Endothelial cell of hepatic sinusoid (primary cell): ENCODE measurements around the gene LDLRAD2.
"Not testable (repeated sequence)": the region's sequence is repeated elsewhere in the genome, so short reads cannot be mapped to it uniquely, and the experiment has no call there.

Source experiments
- in situ Hi-C: cut with HindIII; loops from 2 replicates; pipeline ENCODE4 v1.10.0; 2017; ENCODE audit warnings: low sequenced_read_pairs

LDLRAD2 gene

DNA sequence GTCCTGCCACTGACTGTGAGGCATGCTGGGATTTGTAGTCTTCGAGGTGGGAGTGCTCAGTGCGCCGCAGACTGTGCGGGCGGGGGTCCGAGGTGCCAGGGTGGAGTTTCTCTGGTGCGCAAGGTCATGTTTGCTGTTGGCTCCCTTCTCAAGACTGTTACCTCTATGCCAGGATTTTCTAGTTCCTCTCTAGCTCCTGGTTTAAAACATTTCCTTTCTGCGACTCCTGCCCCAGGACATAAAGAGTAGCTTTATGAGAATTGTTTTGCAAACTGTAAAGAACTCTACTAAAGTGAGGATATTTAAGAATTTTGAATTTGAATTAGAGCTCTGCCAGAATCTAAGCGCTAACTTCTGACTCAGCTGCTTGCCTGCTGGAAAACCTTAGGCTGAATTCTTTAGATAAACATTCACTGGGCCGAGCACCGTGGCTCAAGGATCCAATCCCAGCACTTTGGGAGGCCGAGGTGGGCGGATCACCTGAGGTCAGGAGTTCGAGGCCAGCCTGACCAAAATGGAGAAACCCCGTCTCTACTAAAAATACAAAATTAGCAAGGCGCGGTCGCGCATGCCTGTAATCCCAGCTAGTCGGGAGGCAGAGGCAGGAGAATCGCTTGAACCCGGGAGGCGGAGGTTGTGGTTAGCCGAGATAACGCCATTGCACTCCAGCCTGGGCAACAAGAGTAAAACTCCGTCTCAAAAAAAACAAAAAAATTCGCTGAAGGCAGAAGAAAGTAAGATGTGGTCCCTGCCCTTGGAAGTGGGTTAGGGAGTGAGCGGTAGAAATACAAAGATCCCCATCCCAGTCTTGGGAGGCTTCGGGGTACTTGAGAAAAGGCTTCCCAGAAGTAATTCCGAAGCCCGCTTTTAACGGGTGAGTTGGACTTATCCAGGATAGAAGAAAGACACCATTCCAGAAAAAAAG, 28.1 kb upstream of the LDLRAD2 start:
- in situ Hi-C loops = loop anchor here (5.0 kb wide), 1 partner anchor 103 kb away; no protein-coding TSS in a partner anchor

DNA sequence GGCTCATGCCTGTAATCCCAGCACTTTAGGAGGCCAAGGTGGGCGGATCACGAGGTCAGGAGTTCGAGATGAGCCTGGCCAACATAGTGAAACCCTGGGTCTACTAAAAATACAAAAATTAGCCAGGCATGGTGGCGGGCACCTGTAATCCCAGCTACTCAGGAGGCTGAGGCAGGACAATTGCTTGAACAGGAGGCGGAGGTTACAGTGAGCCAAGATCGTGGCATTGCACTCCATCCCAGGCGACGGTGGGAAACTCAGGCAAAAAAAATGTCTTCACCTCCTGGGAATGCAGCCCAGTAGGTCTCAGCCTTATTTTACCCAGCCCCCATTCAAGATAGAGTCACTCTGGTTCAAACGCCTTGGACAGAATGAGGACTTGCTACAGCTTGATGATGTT, 26.3 kb upstream of the LDLRAD2 start:
- in situ Hi-C loops = not testable (repeated sequence)

DNA sequence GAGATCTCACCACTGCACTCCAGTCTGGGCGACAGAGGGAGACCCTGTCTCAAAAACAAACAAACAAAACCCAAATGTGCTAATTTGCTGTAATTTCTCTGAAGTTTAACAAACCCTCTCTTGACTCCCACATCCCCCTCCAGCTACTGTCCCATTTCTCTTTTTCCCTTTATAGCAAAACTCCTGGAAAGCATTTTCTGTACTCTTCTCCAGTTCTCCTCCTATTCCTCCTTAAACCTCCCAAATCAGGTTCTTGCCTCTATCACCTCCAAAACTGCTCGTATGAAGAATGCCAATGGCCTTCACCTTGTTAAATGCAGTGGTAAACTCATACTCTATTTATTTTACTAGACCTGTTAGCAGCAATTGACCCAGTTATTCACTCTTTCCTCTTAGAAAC, 25.4 kb upstream of the LDLRAD2 start:
- in situ Hi-C loops = no loop called here

DNA sequence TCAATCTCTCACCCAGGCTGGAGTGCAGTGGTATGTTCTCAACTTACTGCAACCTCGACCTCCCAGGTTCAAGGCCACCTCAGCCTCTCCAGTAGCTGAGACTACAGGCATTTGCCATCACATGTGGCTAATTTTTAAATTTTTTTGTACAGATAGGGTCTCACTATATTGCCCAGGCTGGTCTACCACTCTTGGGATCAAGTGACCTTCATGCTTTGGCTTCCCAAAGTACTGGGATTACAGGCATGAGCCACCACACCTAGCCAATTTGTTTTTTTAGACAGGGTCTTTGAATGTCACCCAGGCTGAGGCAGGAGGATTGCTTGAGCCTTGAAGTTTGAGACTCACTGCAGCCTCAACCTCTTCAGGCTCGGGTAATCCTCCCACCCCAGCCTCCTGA, 19.0 kb upstream of the LDLRAD2 start:
- in situ Hi-C loops = no loop called here

DNA sequence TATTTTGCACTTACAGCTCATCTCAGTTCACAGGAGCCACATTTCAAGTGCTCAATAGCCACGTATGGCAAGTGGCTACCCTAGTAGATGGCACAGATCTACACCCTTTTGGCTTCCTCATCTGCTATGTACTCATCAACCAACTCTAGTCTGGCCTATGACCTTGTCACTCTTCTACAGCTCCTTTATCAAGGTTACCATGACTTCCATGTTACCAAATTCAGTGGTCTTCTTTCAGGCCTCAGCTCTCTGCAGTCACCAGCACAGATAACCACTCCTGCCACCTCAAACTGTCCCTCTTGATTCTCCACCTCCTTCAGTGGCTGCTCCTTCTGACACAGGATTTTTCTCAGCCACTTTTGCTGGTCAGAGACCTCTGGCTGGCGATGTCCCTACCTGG, 17.4 kb upstream of the LDLRAD2 start:
- in situ Hi-C loops = no loop called here

DNA sequence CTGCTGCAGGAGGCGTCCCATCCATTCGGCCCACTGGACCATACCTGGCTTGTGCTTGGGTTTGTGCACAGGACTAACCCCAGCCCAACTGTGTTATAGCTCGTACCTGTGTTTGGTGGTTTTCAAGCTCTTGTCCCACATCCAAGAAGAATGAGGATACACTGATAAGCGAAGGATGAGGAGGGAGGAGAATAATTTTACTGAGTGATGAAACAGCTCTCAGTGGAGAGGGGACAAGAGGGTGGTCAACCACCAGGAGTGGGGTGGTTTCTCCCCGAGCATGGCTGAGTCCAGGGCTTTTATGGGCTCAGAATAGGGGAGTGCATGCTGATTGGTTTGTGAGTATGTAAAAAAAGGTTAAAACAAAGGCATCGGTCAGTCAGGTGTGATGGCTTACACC, 17.0 kb upstream of the LDLRAD2 start:
- in situ Hi-C loops = no loop called here

DNA sequence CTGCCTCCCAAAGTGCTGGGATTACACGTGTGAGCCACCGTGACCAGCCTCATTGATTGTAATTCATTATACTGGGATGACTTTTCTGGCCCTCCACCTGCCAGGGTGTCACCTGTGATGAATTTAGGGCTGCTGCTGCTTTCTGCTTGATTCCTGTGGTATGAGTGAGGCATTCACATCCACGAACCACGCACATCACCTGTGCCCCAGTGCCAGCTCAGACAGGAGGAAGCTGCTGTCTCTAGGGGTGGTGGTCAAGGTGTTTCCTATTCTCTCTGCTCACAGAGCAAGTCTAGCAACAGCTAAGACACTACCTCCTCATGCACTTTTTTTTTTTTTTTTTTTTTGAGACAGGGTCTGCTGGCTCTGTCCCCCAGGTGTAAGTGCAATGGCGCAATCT, 12.3 kb upstream of the LDLRAD2 start:
- in situ Hi-C loops = loop anchor here (10.0 kb wide), 2 partner anchors 55 to 395 kb away; no protein-coding TSS in a partner anchor

DNA sequence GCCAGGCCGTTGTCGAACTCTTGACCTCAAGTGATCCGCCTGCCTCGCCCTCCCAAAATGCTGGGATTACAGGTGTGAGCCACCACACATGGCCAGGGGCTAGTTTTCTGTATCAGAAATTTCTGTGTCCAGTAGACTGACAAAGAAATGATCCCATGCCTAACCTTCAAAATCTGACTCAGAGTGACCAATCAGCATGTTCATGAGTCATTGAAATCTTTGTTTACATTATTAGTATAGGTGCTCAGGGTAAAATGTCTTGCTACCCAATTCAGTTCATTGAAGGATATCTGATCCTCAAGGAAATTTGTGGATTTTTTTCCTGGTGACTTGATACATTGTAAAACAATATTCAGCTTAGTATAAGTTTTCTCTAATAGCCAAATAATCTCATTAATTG, 11.0 kb upstream of the LDLRAD2 start:
- in situ Hi-C loops = loop anchor here (10.0 kb wide), 2 partner anchors 54 to 394 kb away; no protein-coding TSS in a partner anchor

DNA sequence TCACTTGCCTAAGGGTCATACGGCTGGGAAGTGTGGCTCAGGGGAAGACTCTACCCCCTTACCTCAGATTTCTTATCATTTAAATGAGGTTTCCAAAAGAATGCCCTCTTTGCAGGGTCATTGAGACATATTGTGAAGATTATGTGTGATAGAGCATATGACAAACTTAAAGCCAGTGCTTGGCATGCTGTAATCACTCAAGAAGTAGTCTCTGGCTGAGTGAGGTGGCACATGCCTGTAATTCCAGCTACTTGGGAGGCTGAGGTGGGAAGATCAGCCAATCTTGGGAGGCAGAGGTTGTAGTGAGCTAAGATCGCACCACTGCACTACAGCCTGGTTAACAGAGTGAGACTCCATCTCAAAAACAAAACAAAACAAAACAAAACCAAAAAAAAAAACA, 7.5 kb upstream of the LDLRAD2 start:
- in situ Hi-C loops = loop anchor here (10.0 kb wide), 2 partner anchors 50 to 390 kb away; no protein-coding TSS in a partner anchor

DNA sequence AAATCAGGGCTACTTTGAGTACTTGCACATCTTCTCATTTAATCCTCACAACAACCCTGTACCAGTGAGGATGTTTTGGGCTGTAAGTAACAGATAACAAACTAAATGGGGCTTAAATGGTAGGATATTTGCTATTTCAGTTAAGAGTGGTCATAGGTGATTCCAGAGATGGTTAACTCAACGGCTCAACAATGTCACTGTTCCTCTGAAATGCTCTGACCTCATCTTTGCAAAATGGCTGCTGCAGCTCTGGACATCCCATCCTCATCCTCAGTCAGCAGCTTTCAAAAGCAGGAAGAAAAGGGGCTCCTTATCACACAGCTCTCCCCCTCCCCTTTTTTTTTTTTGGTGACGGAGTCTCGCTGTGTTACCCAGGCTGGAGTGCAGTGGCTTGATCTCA, 1.5 kb downstream of the LDLRAD2 start:
- in situ Hi-C loops = loop anchor here (5.0 kb wide), 1 partner anchor 86 kb away; no protein-coding TSS in a partner anchor

DNA sequence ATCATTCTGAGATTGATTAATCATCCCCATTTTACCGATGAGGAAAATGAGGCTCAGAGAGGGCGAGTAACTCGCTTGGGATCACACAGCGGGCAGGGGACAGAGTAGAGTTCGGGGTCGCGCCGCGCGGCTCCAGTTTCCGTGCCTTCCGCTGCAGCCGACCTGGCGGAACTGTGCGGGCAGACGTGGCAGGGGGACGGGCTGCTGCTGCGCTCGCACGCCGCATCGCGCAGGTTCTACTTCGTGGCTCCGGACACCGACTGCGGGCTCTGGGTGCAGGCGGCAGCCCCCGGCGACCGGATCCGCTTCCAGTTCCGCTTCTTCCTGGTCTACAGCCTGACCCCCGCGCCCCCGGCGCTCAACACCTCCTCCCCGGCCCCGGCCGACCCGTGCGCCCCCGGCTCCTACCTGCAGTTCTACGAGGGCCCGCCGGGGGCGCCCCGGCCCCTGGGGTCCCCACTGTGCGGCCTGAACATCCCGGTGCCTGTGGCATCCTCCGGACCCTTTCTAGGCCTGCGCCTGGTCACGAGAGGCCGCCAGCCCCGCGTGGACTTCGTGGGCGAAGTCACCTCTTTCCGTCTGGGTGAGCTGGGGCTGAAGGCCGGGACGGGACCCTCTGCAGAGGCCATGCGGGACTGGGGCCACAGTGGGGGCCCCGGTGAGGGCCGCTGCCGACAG, 2.3 kb downstream of the LDLRAD2 start:
- in situ Hi-C loops = loop anchor here (5.0 kb wide), 1 partner anchor 87 kb away; no protein-coding TSS in a partner anchor

DNA sequence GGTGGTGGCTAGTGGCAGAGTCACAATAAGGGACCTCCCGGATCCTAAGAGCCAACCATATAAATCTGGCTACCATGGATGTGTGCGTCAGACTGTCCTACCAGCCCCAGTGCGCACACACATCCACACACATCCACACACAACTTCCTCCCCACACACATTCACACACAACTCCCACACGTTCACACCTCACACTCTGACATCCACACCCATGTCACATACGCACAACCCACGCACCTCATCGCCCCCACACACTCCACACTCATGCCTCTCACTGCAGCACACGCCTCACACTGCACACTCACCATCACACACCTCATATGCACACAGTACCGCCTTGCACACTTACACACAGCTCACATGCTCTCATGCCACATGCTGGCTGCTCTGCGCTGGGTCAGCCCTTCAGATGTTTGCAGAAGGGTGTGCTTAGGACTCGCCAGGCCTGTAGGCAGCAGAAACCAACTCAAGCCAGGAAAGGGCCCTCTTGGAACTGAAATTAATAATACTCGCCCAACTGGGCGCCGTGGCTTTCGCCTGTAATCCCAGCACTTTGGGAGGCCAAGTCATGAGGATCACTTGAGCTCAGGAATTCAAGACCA, 3.0 kb downstream of the LDLRAD2 start:
- in situ Hi-C loops = loop anchor here (5.0 kb wide), 1 partner anchor 88 kb away; no protein-coding TSS in a partner anchor

DNA sequence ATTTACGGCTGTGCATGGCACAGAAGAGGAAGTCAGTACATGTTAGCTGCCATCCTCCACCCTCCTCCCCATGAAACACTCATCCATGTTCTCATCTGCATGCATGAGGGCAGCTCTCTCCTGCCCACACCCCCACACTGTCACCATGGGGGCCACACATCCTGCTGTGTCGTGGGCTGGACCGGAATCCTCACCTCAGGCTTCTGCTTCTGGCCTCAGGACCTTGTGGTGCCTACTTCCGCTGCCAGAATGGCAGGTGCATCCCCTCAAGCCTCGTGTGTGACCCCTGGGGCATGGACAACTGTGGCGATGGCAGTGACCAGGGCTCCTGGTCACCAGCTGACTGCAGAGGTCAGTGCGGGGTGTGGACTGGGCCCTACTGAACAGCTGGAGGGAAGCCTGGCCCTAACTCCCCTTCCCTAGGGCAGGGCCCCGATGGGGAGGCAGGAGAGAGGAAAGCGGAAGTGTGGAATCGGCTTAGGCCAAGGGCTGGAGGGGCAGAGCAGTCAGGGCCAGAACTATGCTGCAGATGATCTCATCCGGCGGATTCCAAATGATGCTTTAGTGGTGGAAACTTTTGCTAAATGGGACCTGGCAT, 3.8 kb downstream of the LDLRAD2 start:
- in situ Hi-C loops = no loop called here

DNA sequence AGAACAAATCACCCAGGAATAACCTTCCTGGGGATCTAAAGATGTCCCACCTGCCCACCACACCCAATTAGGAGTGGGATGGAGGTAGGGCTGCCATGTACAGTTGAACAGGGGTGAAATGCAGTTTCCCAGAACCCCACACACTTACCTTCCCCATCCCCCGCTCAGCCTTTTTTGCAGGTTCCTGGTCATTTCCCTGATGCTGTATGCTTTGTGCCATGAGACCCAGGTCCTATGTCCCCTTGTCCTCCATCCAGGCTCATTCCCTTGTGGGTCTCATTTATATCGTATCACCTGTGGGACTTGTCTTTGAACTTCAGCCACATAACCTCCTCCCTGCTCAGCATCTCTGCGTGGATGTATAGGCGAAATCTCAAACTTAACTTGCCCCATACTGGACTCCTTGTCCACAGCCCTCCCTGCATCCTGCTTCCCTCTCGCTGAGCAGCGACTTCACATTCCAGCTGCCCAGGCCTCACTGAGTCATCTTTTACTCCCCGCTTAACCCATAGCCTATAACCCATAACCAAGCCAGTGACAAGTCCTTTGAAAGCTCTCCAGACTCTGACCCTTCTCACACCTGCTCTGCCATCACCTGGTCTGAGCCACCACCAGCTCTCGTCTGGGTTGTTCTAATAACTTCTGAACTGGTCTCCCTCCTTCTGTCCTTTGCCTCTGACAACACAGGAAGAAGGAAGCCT, 4.7 kb downstream of the LDLRAD2 start:
- in situ Hi-C loops = no loop called here

DNA sequence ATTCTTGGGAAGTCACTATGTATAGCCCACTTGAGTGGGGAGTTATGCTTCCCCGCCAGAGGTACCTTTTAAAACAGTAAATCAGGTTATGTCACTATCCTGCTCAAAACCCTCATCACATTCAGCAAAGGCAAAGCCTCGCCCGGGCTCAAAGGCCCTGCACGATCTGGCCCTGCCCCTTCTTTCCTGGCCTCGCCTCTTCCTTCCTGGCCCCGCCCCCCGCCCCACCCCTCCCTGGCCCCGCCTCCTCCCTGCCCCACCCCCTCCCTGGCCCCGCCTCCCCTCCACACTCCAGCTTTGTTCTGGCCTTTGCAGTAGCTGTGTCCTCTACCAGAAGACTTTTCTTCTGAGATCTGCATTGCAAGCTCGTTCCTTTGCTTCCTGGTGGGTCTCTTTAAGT, 6.6 kb downstream of the LDLRAD2 start:
- in situ Hi-C loops = no loop called here

DNA sequence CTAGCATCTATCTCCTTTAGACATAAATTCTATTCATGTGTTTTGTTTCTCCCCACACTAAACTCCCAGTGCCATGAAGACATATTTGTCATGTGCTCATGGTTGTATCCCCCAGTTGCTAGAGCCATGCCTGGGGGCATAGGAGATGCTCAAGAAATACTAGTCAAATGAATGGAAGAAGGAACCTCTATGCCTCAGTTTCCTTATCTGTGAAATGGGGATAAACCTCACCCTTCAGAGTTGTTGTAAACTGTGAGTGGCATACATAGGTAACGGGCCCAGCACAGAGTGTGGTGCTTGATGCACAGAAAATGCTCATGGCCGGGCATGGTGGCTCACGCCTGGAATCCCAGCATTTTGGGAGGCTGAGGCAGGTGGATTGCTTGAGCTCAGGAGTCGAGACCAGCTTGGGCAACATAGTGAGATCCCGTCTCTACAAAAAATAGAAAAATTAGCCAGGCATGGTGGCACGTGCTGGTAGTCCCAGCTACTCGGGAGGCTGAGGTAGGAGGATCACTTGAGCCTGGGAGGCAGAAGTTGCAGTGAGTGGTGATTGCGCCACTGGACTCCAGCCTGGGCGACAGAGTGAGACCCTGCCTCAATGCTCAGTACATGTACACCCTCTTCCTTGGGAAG, 8.7 kb downstream of the LDLRAD2 start:
- in situ Hi-C loops = no loop called here

DNA sequence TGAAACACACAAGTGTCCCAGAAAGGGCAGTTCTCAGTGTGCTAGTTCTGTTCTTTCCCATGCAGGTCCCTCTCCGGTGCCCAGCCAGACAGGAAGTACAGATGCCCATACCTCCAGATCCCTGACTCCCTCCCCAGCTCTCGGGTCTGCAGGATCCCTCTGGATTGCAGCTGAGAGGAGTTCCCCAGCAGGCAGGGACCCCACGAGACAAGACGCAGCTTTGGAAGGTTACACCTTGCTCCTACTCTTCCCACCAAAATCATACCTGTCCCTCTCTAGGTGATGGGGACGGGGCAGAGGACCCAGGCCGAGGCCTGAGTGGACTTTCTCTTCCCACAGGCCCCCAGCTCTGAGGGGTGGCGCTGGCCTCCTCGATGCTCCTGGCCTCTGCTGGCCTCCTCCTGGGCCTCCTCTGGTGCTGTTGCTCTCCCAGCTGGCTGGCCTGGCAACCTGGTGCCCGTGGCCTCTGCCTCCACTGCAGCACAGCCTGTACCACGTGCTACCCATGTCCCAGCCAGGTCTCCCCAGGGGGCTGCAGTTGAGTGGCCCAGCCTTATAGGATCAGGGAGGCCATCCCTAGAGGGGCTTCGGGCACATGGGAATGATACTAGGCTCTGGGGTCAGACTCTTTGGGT, 9.4 kb downstream of the LDLRAD2 start:
- in situ Hi-C loops = no loop called here

DNA sequence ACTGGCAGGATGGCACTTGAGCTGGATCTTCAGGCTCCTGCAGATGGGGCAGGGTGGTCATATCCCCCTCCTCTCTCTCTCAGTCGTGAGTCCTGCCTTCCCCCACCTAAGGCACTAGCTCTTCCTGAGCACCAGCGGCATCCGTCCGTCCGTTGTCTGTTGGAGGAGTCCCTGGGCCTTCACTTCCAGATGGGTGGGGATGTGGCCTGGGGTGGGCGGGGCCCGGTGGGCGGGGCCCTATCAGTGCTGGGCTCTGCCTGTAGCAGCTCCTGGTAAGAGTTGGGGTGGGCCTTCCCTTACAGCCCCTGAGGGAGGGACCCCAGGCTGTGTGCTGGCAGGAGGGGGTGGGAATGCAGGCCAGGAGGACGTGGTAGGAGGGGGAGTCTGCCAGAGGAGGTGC, 10.3 kb downstream of the LDLRAD2 start:
- in situ Hi-C loops = no loop called here

DNA sequence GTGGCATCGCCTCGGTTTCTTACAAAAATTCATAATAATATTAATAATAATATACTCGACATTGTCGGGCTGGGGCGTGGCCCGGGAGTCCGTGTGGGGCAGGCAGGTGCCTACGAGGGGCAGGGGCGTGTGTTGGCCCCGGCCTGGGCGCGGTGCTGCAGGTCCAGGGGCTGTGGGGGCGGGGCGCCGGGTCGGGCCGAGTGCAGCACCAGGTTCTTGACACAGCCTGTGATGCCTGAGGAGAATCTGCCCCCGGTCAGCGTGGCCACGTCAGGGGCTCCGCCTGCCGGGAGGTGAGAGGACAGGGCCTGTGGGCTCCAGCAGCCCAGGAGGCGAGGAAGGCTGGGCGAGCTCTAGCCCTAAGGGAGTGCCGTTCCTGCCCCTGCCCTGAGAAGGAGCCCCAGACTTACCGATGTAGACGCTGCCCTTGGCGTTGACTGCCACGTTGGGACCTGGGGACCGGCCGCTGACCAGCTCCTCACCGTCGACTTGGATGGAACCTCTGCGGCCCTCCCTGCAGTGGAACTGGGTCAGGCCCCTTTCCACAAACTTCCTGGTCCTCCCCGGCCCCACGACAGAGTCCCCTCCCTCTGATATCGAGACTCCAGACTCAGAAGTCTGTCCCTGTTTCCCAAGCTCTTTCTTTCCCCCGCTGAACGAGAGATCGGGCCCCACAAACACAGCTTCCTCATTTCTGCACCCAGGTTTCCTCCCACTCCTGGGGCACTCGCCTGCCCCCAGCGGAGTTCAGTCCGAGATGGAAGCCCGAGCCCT, 11.3 kb downstream of the LDLRAD2 start:
- in situ Hi-C loops = no loop called here
